IPS-NIHi7 (cell line): Measurements from ENCODE around the gene NKAIN2.
"Not testable (repeated sequence)": the region's sequence is repeated elsewhere in the genome, so short reads cannot be mapped to it uniquely, and the experiment has no call there.

Experiments
- DNase-seq: peaks from one replicate; pipeline ENCODE4 v3.0.0; 2012; ENCODE audit warnings: mixed read lengths; ENCODE audit errors: extremely low spot score

The NKAIN2 gene

DNA sequence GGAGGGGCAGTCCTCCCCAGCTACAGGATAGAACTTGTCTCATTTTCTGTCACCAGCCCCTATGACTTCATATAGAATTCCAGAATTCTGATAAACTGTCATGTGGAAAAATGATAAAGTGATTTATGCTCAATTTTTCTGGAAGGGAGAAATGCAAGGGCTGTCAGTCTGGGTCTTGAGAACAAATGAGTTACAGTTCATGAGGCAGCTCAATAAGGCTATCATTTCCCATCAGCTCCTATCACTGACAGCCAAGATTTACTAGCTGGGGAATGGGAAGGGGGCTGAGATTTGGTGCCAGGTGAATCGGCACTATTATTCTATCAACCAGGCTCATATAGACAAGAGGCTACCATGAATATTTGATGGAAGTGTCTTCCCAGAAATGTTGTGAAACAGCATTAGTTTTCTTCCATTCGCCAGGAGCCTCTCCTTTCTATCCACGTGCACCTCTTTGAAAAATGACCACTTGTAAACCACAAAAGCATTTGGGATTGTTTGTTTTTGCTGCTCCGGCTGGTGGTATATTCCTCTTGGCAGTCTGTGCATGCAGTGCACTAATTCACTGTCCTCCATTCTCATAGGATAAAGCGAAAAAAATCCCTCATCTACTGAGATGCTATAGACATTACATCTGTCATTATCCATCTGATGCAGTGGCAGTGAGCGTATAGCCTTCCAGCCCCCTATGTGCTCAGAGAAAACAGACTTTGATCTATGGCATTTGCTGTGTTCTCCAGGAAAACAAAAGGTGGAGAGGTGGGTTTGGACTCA is 629.9 kb downstream of the NKAIN2 start:
- DNase-seq = no peak

GRCh38 chr6:124434421-124434820 is 630.8 kb downstream of the NKAIN2 start:
- no peak for DNase-seq

- no peak for DNase-seq
Measured at GRCh38 chr6:124436803-124437202, 633.1 kb downstream of the NKAIN2 start.

DNA sequence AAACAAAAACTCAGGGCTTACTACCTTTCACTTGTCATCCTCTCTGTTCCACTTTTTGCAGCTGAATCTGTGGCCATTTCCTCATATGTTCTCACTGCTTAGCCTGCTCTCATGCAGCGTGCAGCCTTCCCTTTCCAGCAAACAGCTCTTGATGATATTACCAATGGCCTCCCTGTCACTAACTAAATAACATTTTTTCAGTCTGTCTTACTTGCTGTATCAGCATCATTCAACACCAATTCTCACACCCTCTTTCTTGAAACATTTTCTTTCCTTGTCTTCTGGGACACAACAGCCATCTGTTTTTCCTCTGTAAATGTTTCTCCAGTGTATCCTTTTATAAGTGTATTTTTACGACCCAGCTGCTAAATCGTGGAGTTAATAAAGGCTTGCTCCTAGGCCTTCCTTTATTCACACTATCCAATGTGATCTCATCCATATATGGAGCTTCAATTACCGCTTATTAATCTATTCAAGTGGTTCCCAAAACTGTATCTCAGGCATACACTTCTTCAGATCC is 634.9 kb downstream of the NKAIN2 start:
- no peak for DNase-seq

GRCh38 chr6:124441450-124441849 is 637.8 kb downstream of the NKAIN2 start:
- DNase-seq = no peak

DNA sequence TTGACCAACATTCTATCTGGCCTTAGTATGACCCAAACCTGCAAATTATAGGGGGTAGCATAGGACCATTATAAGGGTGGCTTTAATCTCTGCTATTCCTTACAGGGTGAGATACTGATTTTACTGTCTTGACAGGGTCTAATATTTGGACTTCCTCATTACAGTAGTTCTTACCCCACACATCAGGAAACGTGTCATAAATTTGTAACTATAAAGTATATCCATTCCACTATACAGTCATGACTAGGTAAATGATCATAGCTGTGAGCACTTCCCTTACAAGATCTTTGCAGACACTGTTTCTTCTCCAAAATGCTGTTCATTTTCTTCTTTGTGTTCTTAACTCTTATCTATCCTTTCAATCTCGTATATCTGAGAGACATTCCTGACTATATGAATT is 639.9 kb downstream of the NKAIN2 start:
- no peak for DNase-seq

DNA sequence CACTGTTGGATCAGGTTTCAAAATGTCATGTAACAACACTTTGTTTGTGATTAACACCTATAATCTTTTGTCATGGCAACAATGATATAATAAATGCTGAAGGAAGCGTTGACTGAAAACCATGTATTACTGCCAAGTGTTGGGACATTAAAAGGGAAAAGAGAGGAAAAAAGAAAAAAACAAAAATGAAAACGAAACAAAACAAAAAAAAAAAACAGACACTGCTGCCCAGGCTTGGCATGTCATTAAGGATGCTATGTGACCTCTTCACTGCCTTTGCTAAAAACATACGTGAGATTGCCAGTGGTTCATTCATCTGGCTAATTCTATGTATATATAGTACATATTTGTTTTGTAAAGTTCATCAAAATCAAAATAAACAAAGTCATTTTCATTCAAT is 641.9 kb downstream of the NKAIN2 start:
- no peak for DNase-seq

DNA sequence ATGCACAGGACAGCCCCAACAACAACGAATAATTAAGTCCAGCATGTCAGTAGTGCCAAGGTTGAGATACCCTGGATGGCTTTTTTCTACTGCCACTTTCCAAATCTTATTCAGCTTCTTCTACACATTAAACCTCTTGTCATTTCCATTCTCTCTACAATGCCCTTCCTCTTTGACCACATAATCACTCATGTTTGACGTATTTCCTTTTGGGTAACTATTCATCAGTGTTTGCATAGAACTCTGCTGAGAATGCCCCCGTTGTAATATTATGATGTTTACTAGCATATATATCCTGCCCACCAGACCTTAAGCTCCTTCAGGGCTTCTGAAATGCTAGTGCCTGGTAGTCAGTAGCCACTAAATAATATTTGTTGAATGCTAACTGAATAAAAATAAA is 643.3 kb downstream of the NKAIN2 start:
- DNase-seq = no peak

DNA sequence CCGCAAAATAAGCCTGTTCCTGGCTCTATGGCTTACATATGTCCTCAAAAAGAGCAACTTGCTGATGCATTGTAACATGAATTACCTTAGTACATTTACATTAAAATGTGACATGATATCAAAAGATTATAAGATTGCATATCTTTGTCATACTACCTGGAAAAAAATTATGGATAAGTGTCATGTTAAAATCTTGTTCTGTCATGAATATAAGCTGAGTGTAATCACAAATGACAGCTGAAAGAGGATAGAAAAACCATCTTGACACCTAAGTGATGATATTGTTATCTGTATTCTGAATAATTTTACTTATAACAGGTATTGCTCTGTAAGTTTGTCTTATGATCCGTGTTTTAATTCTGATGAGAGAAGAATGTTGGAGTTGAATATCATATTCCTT is 655.6 kb downstream of the NKAIN2 start:
- DNase-seq = no peak

DNA sequence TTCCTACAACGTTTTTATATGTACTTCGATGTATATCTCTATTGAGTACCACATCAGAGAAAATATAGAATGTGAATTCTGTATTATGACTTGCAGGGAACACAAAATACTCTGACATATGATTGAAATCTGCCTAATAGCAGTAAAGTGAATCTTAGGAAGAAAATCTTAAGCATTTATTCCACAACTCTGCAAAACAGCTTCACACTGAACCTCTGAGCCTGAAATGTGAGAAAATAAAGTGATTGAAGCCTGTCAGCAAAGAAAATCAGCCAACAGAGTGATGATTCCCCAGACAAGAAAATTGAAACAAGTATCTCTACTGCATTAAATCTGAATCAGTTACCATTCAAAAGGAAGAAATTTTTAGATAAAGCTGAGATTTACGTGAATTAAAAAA is 659.1 kb downstream of the NKAIN2 start:
- DNase-seq = no peak

- DNase-seq = no peak
Measured at GRCh38 chr6:124463271-124463670, 659.6 kb downstream of the NKAIN2 start.

DNA sequence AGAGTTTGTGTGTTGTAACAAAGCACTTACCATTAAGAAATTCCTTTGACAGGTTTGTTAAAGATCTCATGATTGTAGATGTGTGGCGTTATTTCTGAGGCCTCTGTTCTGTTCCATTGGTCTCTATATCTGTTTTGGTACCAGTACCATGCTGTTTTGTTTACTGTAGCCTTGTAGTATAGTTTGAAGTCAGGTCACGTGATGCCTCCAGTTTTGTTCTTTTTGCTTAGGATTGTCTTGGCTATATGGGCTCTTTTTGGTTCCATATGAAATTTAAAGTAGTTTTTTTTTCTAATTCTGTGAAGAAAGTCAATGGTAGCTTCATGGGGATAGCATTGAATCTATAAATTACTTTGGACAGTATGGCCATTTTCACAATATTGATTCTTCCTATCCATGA is 660.9 kb downstream of the NKAIN2 start:
- not testable (repeated sequence) for DNase-seq

DNA sequence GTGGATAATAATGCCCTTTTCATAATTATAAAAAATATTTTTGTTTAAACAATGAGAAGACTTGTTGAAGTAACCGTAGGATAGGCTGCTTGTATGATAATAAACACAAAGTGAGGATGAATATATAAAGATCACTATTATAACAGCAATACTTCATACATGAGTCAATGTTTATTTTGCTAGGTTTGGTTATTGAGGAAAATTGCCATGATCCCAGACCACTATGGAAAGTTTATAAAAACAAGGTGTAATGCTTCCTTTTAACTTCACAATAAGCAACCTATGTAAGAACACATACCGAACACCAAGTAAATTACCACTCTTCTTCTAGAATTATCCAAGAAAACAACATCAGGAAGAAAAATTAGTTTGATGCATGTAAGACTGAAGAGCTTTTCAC is 663.3 kb downstream of the NKAIN2 start:
- no peak for DNase-seq

DNA sequence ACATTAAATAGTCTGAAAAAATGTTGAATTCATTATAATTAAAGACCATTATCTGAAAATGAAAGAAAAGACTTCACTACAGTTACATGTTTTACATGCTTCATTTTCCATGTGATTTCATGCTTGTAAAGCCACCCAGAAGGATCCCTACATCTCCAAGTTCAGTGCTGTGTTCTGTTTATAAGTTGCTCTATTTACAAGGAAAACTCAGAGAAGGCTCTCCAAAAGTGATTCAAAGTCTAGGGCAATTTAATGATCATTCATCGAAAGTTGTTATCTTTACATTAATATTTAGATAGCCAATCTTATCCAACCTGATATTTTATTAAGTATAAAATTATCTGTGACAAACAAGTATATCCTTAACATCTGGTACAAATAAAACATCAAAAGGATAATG is 663.7 kb downstream of the NKAIN2 start:
- DNase-seq = no peak

- DNase-seq = no peak
Measured at GRCh38 chr6:124470803-124471202, 667.1 kb downstream of the NKAIN2 start.

GRCh38 chr6:124475176-124475575 is 671.5 kb downstream of the NKAIN2 start:
- DNase-seq = no peak

DNA sequence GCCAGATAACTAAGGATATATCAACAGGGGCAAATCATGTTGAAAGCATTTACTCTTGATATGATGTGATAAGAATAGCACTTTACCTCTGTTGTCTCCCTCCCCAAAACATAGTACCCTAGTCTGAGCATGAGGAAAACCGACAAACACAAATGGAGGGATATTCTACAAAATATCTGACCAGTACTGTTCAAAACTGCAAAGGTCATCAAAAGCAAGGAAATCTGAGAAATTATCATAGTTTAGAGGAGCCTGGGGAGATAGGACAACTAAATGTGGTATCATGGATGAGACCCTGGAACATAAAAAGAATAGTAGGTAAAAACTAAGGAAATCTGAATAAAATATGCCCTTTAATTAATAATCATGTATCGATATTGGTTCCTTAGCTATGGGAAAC is 675.2 kb downstream of the NKAIN2 start:
- no peak for DNase-seq

GRCh38 chr6:124479991-124480430 is 676.3 kb downstream of the NKAIN2 start:
- no peak for DNase-seq

DNA sequence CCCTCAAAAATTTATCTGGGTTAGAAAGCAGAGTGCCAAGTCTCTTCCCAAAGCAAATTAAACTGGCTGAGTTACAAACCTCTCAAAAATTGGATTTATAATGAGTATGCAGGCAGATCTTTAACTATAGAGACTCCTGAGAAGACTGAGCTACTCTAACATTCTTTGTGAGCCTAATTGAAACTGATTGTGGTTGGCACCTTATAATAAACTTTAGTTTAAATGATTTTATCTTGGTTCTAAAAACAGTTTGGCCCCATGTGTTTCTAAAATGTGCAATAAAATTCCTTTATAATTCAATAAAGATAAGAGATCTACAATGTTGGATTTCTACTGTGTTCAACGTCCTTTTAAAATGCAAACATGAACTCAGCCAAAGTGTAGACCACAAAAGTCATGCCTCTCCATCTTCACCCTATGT is 678.4 kb downstream of the NKAIN2 start:
- DNase-seq = no peak

- DNase-seq = no peak
Measured at GRCh38 chr6:124487623-124488431, 684.2 kb downstream of the NKAIN2 start.

GRCh38 chr6:124490122-124490521 is 686.5 kb downstream of the NKAIN2 start:
- no peak for DNase-seq

- no peak for DNase-seq
Measured at GRCh38 chr6:124493259-124493658, 689.6 kb downstream of the NKAIN2 start.
